GM23338 (cell line): ENCODE data around the gene PDSS2.

Experiments
- CTCF ChIP-seq, 2 experiments: fragments of 200-600 bp in 1 of 2; sonication (generic) in 1 of 2; conservative IDR thresholded peaks; 2 replicates each; pipeline versions ENCODE4 v1.5.1 to v1.6.1; 2016 to 2017; ENCODE audit warnings: antibody characterized with exemption in 2 of 2, low read depth in 2 of 2, mild to moderate bottlenecking in 2 of 2, moderate library complexity in 1 of 2
- EZH2 ChIP-seq: fragments of 200-600 bp; sonication (generic); IDR thresholded peaks from one replicate; pipeline ENCODE4 v1.8.0; 2017; ENCODE audit warnings: antibody characterized with exemption, mild to moderate bottlenecking, low read depth; ENCODE audit not compliant: unreplicated experiment
- EZH2phosphoT487 ChIP-seq: fragments of 200-600 bp; sonication (generic); IDR thresholded peaks from one replicate; pipeline ENCODE4 v1.8.1; 2018; ENCODE audit warnings: antibody characterized with exemption; ENCODE audit not compliant: unreplicated experiment
- POLR2AphosphoS5 ChIP-seq: IDR thresholded peaks from 2 replicates; pipeline ENCODE4 v1.6.1; 2016; ENCODE audit warnings: antibody characterized with exemption, low read depth
- REST ChIP-seq: IDR thresholded peaks from one replicate; pipeline ENCODE4 v1.6.1; 2018; ENCODE audit warnings: antibody characterized with exemption; ENCODE audit not compliant: unreplicated experiment
- STAT1 ChIP-seq: IDR thresholded peaks from one replicate; pipeline ENCODE4 v1.6.1; 2016; ENCODE audit warnings: antibody characterized with exemption; ENCODE audit not compliant: unreplicated experiment

- TF ChIP-seq EZH2 = no peak
- TF ChIP-seq STAT1 = no peak
- TF ChIP-seq POLR2AphosphoS5 = no peak
- TF ChIP-seq EZH2phosphoT487 = no peak
- TF ChIP-seq CTCF (conservative IDR thresholded peaks at IDR 0.05; ENCODE audit: low read depth in 2 of 2) = peak; percentile 62
- no peak for TF ChIP-seq REST
Observed at GRCh38 chr6:107179004-107179403, 280.4 kb downstream of the PDSS2 start.
